Measurements from ENCODE around the gene IL34. TPM values are rescaled to one million over a fixed set of nuclear protein-coding genes. Genes with fewer than 3 reads are reported as not detected.

The IL34 gene
- total and polyA plus RNA-seq, 2 of the 13 experiments (the other 11 are each of a cell fraction or from before 2014, with no cell fraction given): 1.2 to 1.3 TPM

DNA sequence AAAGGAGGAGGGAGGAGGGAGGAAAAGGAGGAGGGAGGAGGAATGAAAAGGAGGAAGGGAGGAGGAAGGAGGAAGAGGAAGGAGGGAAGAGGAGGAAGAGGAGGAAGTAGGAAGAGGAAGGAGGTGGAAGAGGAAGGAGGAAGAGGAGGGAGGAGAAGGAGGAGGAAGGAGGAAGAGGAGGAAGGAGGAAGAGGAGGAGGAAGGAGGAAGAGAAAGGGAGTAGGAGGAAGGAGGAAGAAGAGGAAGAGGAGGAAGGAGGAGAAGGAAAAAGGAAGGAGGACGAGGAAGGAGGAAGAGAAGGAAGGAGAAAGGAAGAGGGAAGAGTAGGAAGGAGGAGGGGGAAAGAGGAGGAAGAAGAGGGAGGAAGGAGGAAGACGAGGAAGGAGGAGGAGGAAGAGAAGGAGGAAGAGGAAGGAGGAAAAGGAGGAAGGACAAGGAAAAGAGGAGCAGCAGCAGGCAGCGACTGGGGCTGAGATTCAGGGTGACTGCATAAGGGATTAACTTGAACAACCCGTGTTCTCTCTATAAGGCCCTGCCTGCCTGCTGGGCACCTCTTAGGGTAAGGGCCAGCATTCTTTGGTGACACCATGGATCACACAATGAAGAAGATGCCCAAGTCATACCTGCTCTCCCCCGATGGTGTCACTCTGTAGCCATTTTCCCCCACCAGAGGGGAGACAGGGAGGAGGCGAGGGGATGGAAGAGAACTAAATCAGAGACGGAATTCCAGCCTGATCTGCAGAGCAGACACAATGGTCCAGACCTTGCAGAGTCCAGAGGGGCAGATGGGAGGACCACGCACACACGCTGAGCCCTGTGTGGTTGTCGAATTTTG is 1.4 kb upstream of the IL34 start (continued):
- no peak for TF ChIP-seq ZNF773 (CRISPR knock-in tag; IDR thresholded peaks at IDR 0.05; ENCODE audit: borderline replicate concordance)
- TF ChIP-seq DMAP1 (CRISPR knock-in tag; IDR thresholded peaks at IDR 0.05): no peak
- TF ChIP-seq FOXO1 (CRISPR knock-in tag; IDR thresholded peaks at IDR 0.05): no peak
- no peak for TF ChIP-seq HNRNPH1 (optimal IDR thresholded peaks at IDR 0.05; ENCODE audit: low read depth, low read length)
- TF ChIP-seq ZFP37 (CRISPR knock-in tag; IDR thresholded peaks at IDR 0.05; ENCODE audit: borderline replicate concordance): no peak
- no peak for TF ChIP-seq ZNF326 (CRISPR knock-in tag; IDR thresholded peaks at IDR 0.05; ENCODE audit: borderline replicate concordance)
- no peak for TF ChIP-seq ARNTL (CRISPR knock-in tag; IDR thresholded peaks at IDR 0.05)
- TF ChIP-seq BORCS8-MEF2B (CRISPR knock-in tag; IDR thresholded peaks at IDR 0.05): no peak
- TF ChIP-seq ZNF180 (CRISPR knock-in tag; IDR thresholded peaks at IDR 0.05; ENCODE audit: borderline replicate concordance, low read depth): no peak
- no peak for TF ChIP-seq ZNF678 (CRISPR knock-in tag; IDR thresholded peaks at IDR 0.05)
- TF ChIP-seq, protein P1, sequence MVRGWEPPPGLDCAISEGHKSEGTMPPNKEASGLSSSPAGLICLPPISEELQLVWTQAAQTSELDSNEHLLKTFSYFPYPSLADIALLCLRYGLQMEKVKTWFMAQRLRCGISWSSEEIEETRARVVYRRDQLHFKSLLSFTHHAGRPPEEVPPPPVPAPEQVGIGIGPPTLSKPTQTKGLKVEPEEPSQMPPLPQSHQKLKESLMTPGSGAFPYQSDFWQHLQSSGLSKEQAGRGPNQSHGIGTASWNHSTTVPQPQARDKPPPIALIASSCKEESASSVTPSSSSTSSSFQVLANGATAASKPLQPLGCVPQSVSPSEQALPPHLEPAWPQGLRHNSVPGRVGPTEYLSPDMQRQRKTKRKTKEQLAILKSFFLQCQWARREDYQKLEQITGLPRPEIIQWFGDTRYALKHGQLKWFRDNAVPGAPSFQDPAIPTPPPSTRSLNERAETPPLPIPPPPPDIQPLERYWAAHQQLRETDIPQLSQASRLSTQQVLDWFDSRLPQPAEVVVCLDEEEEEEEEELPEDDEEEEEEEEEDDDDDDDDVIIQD (CRISPR knock-in tag; IDR thresholded peaks at IDR 0.05; ENCODE audit: low read depth): no peak
- peak; percentile 55; the same call in 1 of the 2 replicates for TF ChIP-seq ZNF768 (CRISPR knock-in tag; IDR thresholded peaks at IDR 0.05)
- no peak for TF ChIP-seq ZNF253 (CRISPR knock-in tag; IDR thresholded peaks at IDR 0.05; ENCODE audit: borderline replicate concordance)
- TF ChIP-seq ZNF367 (CRISPR knock-in tag; IDR thresholded peaks at IDR 0.05; ENCODE audit: borderline replicate concordance): no peak
- TF ChIP-seq, protein P2, sequence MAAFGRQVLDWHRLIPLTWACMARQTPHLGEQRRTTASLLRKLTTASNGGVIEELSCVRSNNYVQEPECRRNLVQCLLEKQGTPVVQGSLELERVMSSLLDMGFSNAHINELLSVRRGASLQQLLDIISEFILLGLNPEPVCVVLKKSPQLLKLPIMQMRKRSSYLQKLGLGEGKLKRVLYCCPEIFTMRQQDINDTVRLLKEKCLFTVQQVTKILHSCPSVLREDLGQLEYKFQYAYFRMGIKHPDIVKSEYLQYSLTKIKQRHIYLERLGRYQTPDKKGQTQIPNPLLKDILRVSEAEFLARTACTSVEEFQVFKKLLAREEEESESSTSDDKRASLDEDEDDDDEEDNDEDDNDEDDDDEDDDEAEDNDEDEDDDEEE (CRISPR knock-in tag; IDR thresholded peaks at IDR 0.05): 0 out of 2 replicates have a peak, but pooled peaks have one; percentile 64
- TF ChIP-seq ZNF782 (CRISPR knock-in tag; IDR thresholded peaks at IDR 0.05; ENCODE audit: borderline replicate concordance): no peak
- TF ChIP-seq PCBP1 (IDR thresholded peaks at IDR 0.05; ENCODE audit: borderline replicate concordance, low read depth, low read length): 0 out of 2 replicates have a peak, but pooled peaks have one; percentile 41
- no peak for TF ChIP-seq ZNF224 (CRISPR knock-in tag; IDR thresholded peaks at IDR 0.05)
- no peak for TF ChIP-seq MIXL1 (CRISPR knock-in tag; IDR thresholded peaks at IDR 0.05)
- TF ChIP-seq, protein P3, sequence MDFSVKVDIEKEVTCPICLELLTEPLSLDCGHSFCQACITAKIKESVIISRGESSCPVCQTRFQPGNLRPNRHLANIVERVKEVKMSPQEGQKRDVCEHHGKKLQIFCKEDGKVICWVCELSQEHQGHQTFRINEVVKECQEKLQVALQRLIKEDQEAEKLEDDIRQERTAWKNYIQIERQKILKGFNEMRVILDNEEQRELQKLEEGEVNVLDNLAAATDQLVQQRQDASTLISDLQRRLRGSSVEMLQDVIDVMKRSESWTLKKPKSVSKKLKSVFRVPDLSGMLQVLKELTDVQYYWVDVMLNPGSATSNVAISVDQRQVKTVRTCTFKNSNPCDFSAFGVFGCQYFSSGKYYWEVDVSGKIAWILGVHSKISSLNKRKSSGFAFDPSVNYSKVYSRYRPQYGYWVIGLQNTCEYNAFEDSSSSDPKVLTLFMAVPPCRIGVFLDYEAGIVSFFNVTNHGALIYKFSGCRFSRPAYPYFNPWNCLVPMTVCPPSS (IDR thresholded peaks at IDR 0.05): no peak
- no peak for TF ChIP-seq ZNF124 (CRISPR knock-in tag; IDR thresholded peaks at IDR 0.05)
- no peak for TF ChIP-seq YEATS2 (CRISPR knock-in tag; IDR thresholded peaks at IDR 0.05; ENCODE audit: borderline replicate concordance)
- TF ChIP-seq TAF1 (CRISPR knock-in tag; IDR thresholded peaks at IDR 0.05): no peak
- TF ChIP-seq PCBP2 (optimal IDR thresholded peaks at IDR 0.05; ENCODE audit: low read depth, low read length, poor library complexity, severe bottlenecking): peak; percentile 95
- TF ChIP-seq ZKSCAN1 (IDR thresholded peaks at IDR 0.05; ENCODE audit: low read length): no peak
- TF ChIP-seq RFX5 (IDR thresholded peaks at IDR 0.05; ENCODE audit: low read depth, low read length): no peak
